Measurements from ENCODE around the gene AGK.
"Not testable (repeated sequence)": the region's sequence is repeated elsewhere in the genome, so short reads cannot be mapped to it uniquely, and the experiment has no call there.

AGK gene

DNA sequence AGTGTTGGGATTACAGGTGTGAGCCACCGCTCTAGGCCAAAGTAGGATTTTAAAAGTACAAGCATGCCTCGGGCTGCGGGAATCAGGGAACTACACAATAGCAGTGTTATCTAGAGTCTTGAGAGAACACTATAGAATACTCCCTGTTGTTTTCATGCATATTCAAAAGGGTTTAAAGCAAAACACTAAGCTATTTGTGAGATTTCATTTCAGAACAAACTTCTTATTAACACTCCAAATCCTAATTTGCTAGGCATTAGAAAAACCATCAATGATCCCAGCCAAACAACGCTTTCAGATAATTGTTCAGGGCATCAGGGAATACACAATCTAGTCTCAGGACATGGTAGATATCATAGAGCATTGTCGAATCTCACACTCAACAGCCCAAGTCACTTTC, 136.8 kb downstream of the AGK start:
- no peak for DNase-seq

- not testable (repeated sequence) for DNase-seq
Observed at GRCh38 chr7:141689072-141689825, 138.0 kb downstream of the AGK start.

GRCh38 chr7:141691540-141691939, 140.3 kb downstream of the AGK start:
- DNase-seq = no peak

DNA sequence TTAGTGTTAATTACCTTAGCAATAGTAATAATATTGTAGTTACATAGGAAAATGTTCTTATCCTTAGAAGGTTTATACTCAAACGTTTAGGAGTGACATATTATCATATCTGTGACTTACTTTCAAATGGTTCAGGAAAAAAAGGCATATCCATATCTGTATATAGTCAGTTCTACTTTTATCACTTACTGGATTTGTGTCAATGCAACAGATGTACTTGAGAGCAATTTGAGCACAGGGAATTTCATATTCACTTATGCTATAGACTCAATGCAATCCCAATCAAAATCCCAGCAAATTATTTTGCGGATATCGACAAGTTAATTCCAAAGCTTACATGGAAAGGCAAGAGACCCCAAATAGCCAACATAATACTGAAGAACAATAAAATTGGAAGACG, 140.8 kb downstream of the AGK start:
- no peak for DNase-seq

DNA sequence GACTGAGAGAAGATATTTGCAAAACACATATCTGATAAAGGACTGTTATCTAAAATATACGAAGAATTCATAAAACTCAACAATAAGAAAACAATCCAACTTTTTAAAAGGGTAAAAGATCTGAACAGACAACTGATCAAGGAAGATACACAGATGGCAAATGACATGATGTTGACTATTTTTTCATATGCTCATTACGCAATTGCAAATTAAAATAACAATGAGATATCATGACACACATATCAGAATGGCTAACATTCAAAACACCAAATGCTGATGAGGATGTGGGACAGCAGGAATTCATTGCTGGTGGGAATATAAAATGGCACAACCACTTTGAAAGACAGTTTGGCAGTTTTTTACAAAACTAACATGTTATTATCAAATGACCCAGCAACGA, 141.9 kb downstream of the AGK start:
- DNase-seq = no peak

GRCh38 chr7:141695803-141696289, 144.6 kb downstream of the AGK start:
- DNase-seq = no peak

- DNase-seq = no peak
Observed at GRCh38 chr7:141696348-141696747, 145.1 kb downstream of the AGK start.

DNA sequence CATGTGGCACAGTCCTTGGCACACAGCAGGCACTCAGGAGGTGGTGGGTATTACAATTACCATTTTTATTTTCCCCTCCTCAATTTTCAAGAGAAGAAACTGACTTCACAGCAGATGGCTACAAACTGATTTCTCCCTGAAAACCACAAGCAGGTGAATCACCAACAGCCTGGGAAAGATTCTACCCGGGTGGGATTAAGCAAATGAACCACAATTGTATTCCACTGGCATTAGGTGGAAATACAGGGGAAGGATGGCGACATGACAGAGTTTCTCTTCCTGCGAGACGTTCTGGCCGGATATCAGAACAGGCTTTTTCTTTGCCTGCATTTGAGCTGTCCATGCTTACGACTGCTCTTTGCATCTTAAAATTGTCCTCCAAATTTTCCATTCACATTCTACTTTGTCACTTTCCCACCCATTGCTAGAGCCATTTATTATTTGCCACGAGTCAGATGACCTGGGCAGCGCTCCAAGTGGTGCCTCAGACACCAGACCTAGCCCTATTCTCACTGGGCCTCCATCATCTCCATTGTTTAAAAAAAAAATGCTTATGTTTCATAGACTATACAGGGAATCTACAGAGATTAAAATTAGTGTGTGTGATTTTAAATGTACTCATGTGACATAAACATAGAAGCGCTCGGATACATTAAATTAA, 146.1 kb downstream of the AGK start:
- no peak for DNase-seq

DNA sequence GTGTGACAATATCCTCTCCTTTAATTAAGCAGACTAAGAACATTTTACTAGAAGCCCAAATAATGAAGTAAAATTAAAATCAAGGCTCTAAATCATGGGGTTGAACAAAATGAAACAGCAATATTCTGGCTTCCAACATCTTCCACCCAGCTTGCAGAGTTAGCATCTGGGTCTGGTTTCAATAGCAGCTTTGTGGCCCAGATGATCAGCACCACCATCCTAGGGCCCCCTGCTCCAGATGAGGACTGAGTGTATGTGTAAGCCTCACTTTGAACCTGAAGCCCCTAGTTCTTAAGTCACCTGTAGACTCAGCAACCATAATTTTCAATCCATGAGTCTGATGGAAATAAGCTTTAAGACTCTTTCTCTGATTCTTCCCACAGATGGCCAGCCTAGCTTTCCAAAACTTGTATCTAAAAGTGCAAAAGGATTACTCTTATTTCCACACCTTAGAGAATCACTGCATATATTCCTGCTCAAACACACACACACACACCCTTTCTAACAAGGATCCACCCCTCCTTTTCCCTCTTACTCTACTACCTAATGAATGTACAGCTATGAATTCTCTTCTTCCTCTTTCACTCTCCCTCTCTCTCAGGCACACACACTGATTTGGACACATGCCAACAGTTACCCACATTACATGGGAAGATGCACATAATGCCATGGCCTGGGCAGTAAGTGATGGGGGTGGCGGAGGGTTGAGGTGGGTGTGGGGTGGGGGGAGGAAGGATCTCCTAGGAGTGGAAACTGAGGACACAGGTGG, 147.2 kb downstream of the AGK start:
- no peak for DNase-seq

DNA sequence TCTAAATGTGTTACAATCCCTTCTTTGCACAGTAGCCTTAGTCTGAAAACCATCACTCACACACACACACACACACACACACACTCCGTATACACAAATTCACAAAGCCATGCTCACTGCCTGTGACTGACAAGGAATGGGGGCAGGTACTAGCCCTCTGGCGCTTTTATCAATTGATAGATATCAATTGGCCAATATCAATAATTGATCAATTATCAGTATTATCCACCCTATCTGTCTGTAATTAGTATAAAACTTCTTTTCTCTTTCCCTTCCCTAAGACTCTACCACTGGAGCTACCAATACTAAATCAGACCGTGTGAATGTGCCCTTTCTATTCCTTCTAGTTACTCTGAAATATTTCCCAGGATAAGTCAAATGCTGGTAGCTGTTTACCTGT, 148.7 kb downstream of the AGK start:
- no peak for DNase-seq

DNA sequence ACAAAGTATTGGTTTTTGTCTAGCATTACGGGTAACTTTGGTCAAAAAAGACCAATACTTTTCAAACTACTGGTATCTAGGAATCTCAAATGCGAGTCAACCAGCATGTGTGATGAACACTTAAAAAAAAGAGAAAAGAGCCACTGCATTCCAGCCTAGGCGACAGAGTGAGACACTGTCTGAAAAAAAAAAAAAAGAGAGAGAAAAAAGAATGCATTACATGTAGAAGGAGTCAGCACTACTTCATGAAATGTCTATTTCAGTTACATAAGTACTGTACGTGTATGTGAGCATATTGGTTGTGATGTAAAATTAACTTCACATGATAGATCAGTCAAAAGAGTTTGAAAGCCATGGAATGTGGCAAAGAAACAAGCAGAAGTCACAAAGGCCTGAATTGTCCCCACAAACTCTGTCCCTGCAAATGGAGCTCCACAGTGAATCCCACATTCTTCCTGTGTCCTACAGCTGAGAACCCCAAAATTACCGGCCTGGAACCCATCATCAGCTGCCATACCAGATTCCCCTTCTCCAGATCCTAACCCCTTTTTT, 149.2 kb downstream of the AGK start:
- DNase-seq = no peak

DNA sequence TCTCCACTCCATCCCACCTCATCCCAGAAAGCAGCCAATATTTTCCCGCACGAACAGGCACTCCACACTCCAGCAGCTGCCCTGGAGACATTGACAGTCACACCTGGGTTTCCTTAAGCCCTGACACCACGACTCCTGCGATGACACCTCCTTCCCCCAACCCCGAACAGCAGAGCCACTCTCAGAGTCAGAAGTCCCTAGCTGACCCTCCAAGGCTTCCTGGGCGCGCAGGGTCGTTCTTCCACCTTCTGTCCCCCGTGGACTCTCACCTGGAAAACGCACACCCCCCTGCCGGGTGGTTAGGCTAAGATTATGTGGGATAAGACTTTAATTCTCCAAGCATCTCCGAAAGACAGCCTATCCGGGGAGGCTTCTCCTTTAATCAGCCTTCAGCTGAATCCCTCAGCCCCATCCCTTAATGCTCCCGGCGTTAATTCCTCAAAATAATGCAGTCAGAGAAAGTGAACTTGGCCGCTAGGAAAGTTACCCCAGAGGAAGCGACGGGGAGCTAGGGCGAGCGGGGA, 149.7 kb downstream of the AGK start:
- no peak for DNase-seq

GRCh38 chr7:141701489-141702046, 150.4 kb downstream of the AGK start:
- peak in 1 of 2 experiments; percentile 7 for DNase-seq

DNA sequence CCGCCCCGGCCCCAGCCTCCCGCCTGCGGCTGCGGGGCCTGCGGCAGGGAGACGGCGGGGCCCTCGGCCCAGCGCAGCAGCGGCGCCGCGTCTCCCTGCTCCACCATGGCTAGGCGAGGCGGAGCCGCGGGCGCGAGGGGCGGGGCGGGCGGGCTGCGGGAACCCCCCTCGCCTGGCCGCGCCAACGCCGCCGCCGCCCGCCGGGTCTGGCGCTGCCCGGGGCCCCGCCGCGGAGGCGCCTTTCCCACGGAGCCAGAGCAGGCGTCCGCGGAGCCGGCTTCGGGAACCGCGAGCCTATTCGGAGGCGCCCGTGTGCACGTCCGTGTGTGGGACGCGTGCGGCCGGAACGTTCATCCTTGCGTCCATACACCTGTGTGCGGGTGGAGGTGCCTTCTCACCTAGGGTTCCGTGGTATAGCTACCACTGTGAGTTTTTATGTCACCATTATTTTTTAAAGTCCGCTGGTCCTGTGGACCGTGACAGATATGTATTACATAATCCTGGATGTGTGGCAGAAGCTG, 150.9 kb downstream of the AGK start, which contains the start of gene DENND11:
Gene DENND11, minus strand, starts transcription at position 120 of the 521 bp plus-strand sequence. Its CDS starts 13 bp downstream, at position 107.
- no peak for DNase-seq

DNA sequence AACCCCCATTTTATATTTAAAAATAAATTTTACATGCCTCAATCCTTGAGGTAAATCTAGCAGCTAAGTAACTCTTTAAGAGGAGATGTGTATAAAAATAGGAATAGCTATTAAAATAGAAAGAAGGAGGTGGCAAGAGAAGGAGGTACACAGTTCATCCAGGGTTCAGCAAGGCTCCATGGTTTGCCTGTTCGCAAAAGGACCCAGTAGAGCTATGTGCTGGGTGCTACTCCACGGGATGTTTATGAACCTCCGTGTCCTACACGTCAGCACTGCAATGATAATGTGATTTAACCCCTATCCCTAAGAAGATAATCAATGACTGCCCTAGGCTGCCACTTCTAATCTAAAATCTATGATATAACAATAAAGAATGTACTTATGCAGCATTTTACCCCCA, 151.7 kb downstream of the AGK start:
- DNase-seq = no peak

DNA sequence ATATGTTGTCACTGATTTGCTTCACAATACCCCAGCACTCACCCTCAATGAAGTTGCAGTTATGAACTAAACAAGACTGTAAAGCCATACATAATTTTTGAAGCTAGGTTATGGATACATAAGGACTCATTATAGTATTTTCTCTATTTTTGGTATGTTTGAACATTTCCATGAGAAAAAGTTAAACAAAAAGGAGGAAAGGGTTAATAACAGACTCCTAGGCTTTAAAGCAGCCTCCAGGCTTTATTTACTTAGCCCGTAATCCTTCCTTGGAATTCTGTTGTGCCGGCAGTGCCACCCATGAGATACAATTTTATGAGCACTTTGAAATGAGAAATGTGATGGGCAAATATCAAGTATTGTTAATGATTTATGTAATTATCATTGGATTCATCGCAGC, 152.9 kb downstream of the AGK start:
- DNase-seq = no peak

GRCh38 chr7:141704741-141705140, 153.5 kb downstream of the AGK start:
- no peak for DNase-seq
